ENCODE results near the gene SFI1.

The SFI1 gene

GRCh38 chr22:31602259-31602952 lies 106.1 kb downstream of the SFI1 start:
- no peaks in the 10 kb centered on the region for H3K36me3 ChIP-seq (replicated peaks)
- no peak overlapping the region for H3K27ac ChIP-seq
- peak; percentile 85 for DNase-seq

GRCh38 chr22:31603081-31603525 lies 106.8 kb downstream of the SFI1 start:
- TF ChIP-seq, protein P1, sequence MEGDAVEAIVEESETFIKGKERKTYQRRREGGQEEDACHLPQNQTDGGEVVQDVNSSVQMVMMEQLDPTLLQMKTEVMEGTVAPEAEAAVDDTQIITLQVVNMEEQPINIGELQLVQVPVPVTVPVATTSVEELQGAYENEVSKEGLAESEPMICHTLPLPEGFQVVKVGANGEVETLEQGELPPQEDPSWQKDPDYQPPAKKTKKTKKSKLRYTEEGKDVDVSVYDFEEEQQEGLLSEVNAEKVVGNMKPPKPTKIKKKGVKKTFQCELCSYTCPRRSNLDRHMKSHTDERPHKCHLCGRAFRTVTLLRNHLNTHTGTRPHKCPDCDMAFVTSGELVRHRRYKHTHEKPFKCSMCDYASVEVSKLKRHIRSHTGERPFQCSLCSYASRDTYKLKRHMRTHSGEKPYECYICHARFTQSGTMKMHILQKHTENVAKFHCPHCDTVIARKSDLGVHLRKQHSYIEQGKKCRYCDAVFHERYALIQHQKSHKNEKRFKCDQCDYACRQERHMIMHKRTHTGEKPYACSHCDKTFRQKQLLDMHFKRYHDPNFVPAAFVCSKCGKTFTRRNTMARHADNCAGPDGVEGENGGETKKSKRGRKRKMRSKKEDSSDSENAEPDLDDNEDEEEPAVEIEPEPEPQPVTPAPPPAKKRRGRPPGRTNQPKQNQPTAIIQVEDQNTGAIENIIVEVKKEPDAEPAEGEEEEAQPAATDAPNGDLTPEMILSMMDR (IDR thresholded peaks at IDR 0.05; ENCODE audit: low read depth, low read length, missing control alignments): no peak
- no peaks in the 10 kb centered on the region for H3K27me3 ChIP-seq (replicated peaks)
- H3K36me3 ChIP-seq (replicated peaks): no peaks in the 10 kb centered on the region
- in situ Hi-C loops (cut with HindIII; ENCODE audit: low pct_ligation_motif_present, low sequenced_read_pairs): no loop called here
- no peak overlapping the region for H3K4me3 ChIP-seq (ENCODE audit: low read depth, low read length)
- no peak for DNase-seq
- H3K27ac ChIP-seq: no peak overlapping the region

More at GRCh38 chr22:31602259-31602952, 106.1 kb downstream of the SFI1 start:
- in situ Hi-C loops (cut with HindIII; ENCODE audit: low pct_ligation_motif_present, low sequenced_read_pairs): no loop called here
- no peak overlapping the region for H3K4me3 ChIP-seq (ENCODE audit: low read depth, low read length)
- TF ChIP-seq, protein P1 (IDR thresholded peaks at IDR 0.05; ENCODE audit: low read depth, low read length, missing control alignments): no peak
- H3K27me3 ChIP-seq (replicated peaks): no peaks in the 10 kb centered on the region

GRCh38 chr22:31603574-31603973 lies 107.2 kb downstream of the SFI1 start:
- DNase-seq: no peak
- Histone ChIP-seq H3K36me3 (replicated peaks) (no peaks in the 10 kb centered on the region), H3K27me3 (replicated peaks) (no peaks in the 10 kb centered on the region), H3K27ac (no peak overlapping the region), H3K4me3 (ENCODE audit: low read depth, low read length) (no peak overlapping the region)
- TF ChIP-seq, protein P1 (IDR thresholded peaks at IDR 0.05; ENCODE audit: low read depth, low read length, missing control alignments): no peak
- in situ Hi-C loops (cut with HindIII; ENCODE audit: low pct_ligation_motif_present, low sequenced_read_pairs): no loop called here

- in situ Hi-C loops (cut with HindIII; ENCODE audit: low pct_ligation_motif_present, low sequenced_read_pairs): no loop called here
These were observed 107.9 kb downstream of the SFI1 start for GRCh38 chr22:31604137-31604705.

GRCh38 chr22:31604746-31605705 lies 108.7 kb downstream of the SFI1 start:
- H3K36me3 ChIP-seq (replicated peaks): no peaks in the 10 kb centered on the region
- DNase-seq: no peak
- no peak overlapping the region for H3K4me3 ChIP-seq (ENCODE audit: low read depth, low read length)
- TF ChIP-seq, protein P1 (IDR thresholded peaks at IDR 0.05; ENCODE audit: low read depth, low read length, missing control alignments): no peak
- no peaks in the 10 kb centered on the region for H3K27me3 ChIP-seq (replicated peaks)
- in situ Hi-C loops (cut with HindIII; ENCODE audit: low pct_ligation_motif_present, low sequenced_read_pairs): no loop called here
- H3K27ac ChIP-seq: no peak overlapping the region

More at GRCh38 chr22:31604137-31604705, 107.9 kb downstream of the SFI1 start:
- TF ChIP-seq, protein P1 (IDR thresholded peaks at IDR 0.05; ENCODE audit: low read depth, low read length, missing control alignments): no peak
- DNase-seq: no peak
- H3K36me3 ChIP-seq (replicated peaks): no peaks in the 10 kb centered on the region
- H3K27me3 ChIP-seq (replicated peaks): no peaks in the 10 kb centered on the region
- no peak overlapping the region for H3K27ac ChIP-seq
- H3K4me3 ChIP-seq (ENCODE audit: low read depth, low read length): no peak overlapping the region
